H1 (cell line): Measurements from ENCODE around the gene HELZ2. TPM values are rescaled to one million over a fixed set of nuclear protein-coding genes. Genes with fewer than 3 reads are reported as not detected.

Source experiments
- CTCF ChIA-PET: fragments of 300-600 bp; sonication (Branson Sonifier 250); formaldehyde crosslinking; loops from one replicate; lab custom pipeline; 2021; ENCODE audit not compliant: partially characterized antibody; lab: Charles Lee
- POLR2A ChIA-PET: fragments of 300-600 bp; sonication (Branson Sonifier 250); formaldehyde crosslinking; loops from one replicate; lab custom pipeline; 2021; ENCODE audit warnings: inconsistent platforms; ENCODE audit not compliant: partially characterized antibody; lab: Charles Lee
- DNase-seq, 2 experiments: peaks; one replicate each; pipeline versions ENCODE4 v3.0.0 to v3.0.0-alpha.2; 2010 to 2022; ENCODE audit warnings: low spot score in 2 of 2, low read depth in 1 of 2, mixed read lengths in 1 of 2
- FAIRE-seq: peaks from 2 replicates; lab custom pipeline; 2011; peaks lifted over from hg19 to GRCh38; lab: Jason Lieb, UNC
- H2AFZ ChIP-seq: 2 replicates; pipeline ENCODE4 v1.8.1; 2012; ENCODE audit warnings: low read length, inconsistent platforms
- H2AK5ac ChIP-seq: 2 replicates; pipeline ENCODE4 v1.6.1; 2013; ENCODE audit warnings: low read depth, low read length
- H2BK120ac ChIP-seq: replicated peaks from 2 replicates; pipeline ENCODE3; 2013; ENCODE audit warnings: low read depth, low read length, inconsistent platforms
- H2BK12ac ChIP-seq: 2 replicates; pipeline ENCODE4 v1.6.1; 2013; ENCODE audit warnings: low read depth, low read length
- H2BK15ac ChIP-seq: 2 replicates; pipeline ENCODE4 v1.6.1; 2013; ENCODE audit warnings: low read length
- H2BK20ac ChIP-seq: 2 replicates; pipeline ENCODE4 v1.6.1; 2013; ENCODE audit warnings: low read length
- H2BK5ac ChIP-seq: 2 replicates; pipeline ENCODE4 v1.6.1; 2013; ENCODE audit warnings: low read depth, low read length
- H3K14ac ChIP-seq: 2 replicates; pipeline ENCODE4 v1.6.1; 2013; ENCODE audit warnings: inconsistent platforms; ENCODE audit not compliant: insufficient read length
- H3K18ac ChIP-seq: 2 replicates; pipeline ENCODE4 v1.6.1; 2013; ENCODE audit warnings: low read length; ENCODE audit errors: extremely low read depth
- H3K23ac ChIP-seq: 2 replicates; pipeline ENCODE4 v1.6.1; 2013; ENCODE audit warnings: inconsistent platforms; ENCODE audit not compliant: insufficient read length
- H3K23me2 ChIP-seq: 2 replicates; pipeline ENCODE4 v1.6.1; 2013; ENCODE audit warnings: low read depth, low read length
- H3K27ac ChIP-seq: 2 replicates; pipeline ENCODE4 v1.6.1; 2011; ENCODE audit warnings: low read depth, low read length, inconsistent platforms
- H3K27me3 ChIP-seq, 4 experiments: replicated peaks in 1 of 4; 1 replicate in 1 of 4; 2 replicates in 3 of 4; pipeline versions ENCODE4 v1.6.1 to v1.8.1; 2011 to 2013; ENCODE audit warnings: low read length in 3 of 4, mild to moderate bottlenecking in 3 of 4, inconsistent platforms in 2 of 4, mixed read lengths in 2 of 4, moderate library complexity in 1 of 4; ENCODE audit not compliant: control insufficient read depth in 3 of 4, insufficient read depth in 3 of 4; ENCODE audit errors: extremely low read depth in 1 of 4
- H3K36me3 ChIP-seq, 4 experiments: 2 replicates each; pipeline versions ENCODE4 v1.6.1 to v1.8.1; 2011 to 2013; ENCODE audit warnings: mild to moderate bottlenecking in 4 of 4, low read length in 3 of 4, moderate library complexity in 2 of 4, control low read depth in 1 of 4, inconsistent platforms in 1 of 4; ENCODE audit not compliant: insufficient read depth in 4 of 4, control insufficient read depth in 2 of 4
- H3K4ac ChIP-seq: replicated peaks from 2 replicates; pipeline ENCODE3; 2013; ENCODE audit warnings: low read length, low read depth, mixed read lengths, inconsistent platforms; ENCODE audit not compliant: insufficient read length
- H3K4me1 ChIP-seq, 4 experiments: replicated peaks in 1 of 4; 1 replicate in 1 of 4; 2 replicates in 3 of 4; pipeline versions ENCODE4 v1.6.1 to v1.8.1; 2011 to 2013; ENCODE audit warnings: low read length in 3 of 4, inconsistent platforms in 2 of 4, mixed read lengths in 1 of 4; ENCODE audit not compliant: insufficient read depth in 4 of 4, control insufficient read depth in 3 of 4
- H3K4me2 ChIP-seq, 2 experiments: 2 replicates each; pipeline versions ENCODE4 v1.6.1 to v1.8.1; 2011 to 2013; ENCODE audit warnings: low read depth in 2 of 2, low read length in 2 of 2, control low read depth in 1 of 2, inconsistent platforms in 1 of 2, mild to moderate bottlenecking in 1 of 2; ENCODE audit not compliant: insufficient read depth in 1 of 2
- H3K4me3 ChIP-seq, 4 experiments: fragments of 200-600, 300-600 bp in 1 of 4; sonication (generic), shearing (Covaris generic), sonication (Bioruptor Twin) in 1 of 4; 2 replicates each; pipeline versions ENCODE4 v1.5.1 to v1.8.1; 2011 to 2016; ENCODE audit warnings: low read length in 4 of 4, low read depth in 3 of 4, control low read depth in 2 of 4, inconsistent platforms in 2 of 4, mild to moderate bottlenecking in 2 of 4, mixed read lengths in 1 of 4, moderate library complexity in 1 of 4; ENCODE audit not compliant: insufficient read depth in 2 of 4; ENCODE audit errors: extremely low read depth in 1 of 4
- H3K56ac ChIP-seq: replicated peaks from 2 replicates; pipeline ENCODE3; 2013; ENCODE audit warnings: low read depth, mild to moderate bottlenecking, mixed read lengths, low read length, inconsistent platforms; ENCODE audit not compliant: insufficient read length
- H3K79me1 ChIP-seq: 2 replicates; pipeline ENCODE4 v1.6.1; 2013; ENCODE audit warnings: low read depth, low read length, control low read depth
- H3K79me2 ChIP-seq, 2 experiments: 2 replicates each; pipeline versions ENCODE4 v1.6.1 to v1.8.1; 2012 to 2013; ENCODE audit warnings: low read length in 2 of 2, mild to moderate bottlenecking in 2 of 2, inconsistent platforms in 1 of 2; ENCODE audit not compliant: insufficient read depth in 2 of 2, control insufficient read depth in 1 of 2
- H3K9ac ChIP-seq, 4 experiments: replicated peaks in 1 of 4; 1 replicate in 1 of 4; 2 replicates in 3 of 4; pipeline versions ENCODE4 v1.6.1 to v1.8.1; 2011 to 2013; ENCODE audit warnings: low read depth in 3 of 4, low read length in 3 of 4, control low read depth in 2 of 4, mild to moderate bottlenecking in 2 of 4, moderate library complexity in 2 of 4, inconsistent platforms in 1 of 4; ENCODE audit errors: extremely low read depth in 1 of 4
- H3K9me3 ChIP-seq, 2 experiments: 2 replicates each; pipeline versions ENCODE4 v1.6.1 to v1.8.1; 2012 to 2013; ENCODE audit warnings: mild to moderate bottlenecking in 2 of 2, moderate library complexity in 2 of 2, control low read depth in 1 of 2, inconsistent platforms in 1 of 2, low read depth in 1 of 2, low read length in 1 of 2, mixed read lengths in 1 of 2; ENCODE audit not compliant: insufficient read depth in 2 of 2
- H4K20me1 ChIP-seq, 2 experiments: replicated peaks in 1 of 2; 2 replicates each; pipeline versions ENCODE3 to v1.8.1; 2011 to 2013; ENCODE audit warnings: inconsistent platforms in 2 of 2, low read length in 2 of 2, mild to moderate bottlenecking in 1 of 2; ENCODE audit not compliant: insufficient read depth in 2 of 2, control insufficient read depth in 1 of 2
- H4K5ac ChIP-seq: 2 replicates; pipeline ENCODE4 v1.6.1; 2013; ENCODE audit warnings: low read length, low read depth, mixed read lengths, inconsistent platforms; ENCODE audit not compliant: insufficient read length
- H4K8ac ChIP-seq: 2 replicates; pipeline ENCODE4 v1.8.0; 2013; ENCODE audit warnings: mild to moderate bottlenecking, moderate library complexity, low read length, inconsistent platforms; ENCODE audit not compliant: insufficient read depth; ENCODE audit errors: extremely low read depth
- H4K91ac ChIP-seq: replicated peaks from 2 replicates; pipeline ENCODE3; 2013; ENCODE audit warnings: low read length, mixed read lengths, inconsistent platforms; ENCODE audit not compliant: insufficient read length
- CHD2 ChIP-seq: IDR thresholded peaks from 2 replicates; pipeline ENCODE4 v1.6.1; 2012; ENCODE audit warnings: low read length, improper control_type of control experiment
- CTBP2 ChIP-seq: IDR thresholded peaks from 2 replicates; pipeline ENCODE4 v1.7.0; 2011; ENCODE audit warnings: borderline replicate concordance, mild to moderate bottlenecking, moderate library complexity, mixed read lengths, low read length; ENCODE audit not compliant: insufficient read depth, insufficient read length
- FOSL1 ChIP-seq: IDR thresholded peaks from 2 replicates; pipeline ENCODE4 v1.6.1; 2011; ENCODE audit warnings: mild to moderate bottlenecking, low read depth, low read length, moderate library complexity; ENCODE audit not compliant: insufficient read depth
- GTF2F1 ChIP-seq: IDR thresholded peaks from 2 replicates; pipeline ENCODE4 v1.6.1; 2012; ENCODE audit warnings: low read depth, low read length, improper control_type of control experiment, borderline replicate concordance
- NANOG ChIP-seq: IDR thresholded peaks from 2 replicates; pipeline ENCODE4 v1.6.1; 2011; ENCODE audit warnings: low read length, low read depth, mild to moderate bottlenecking, inconsistent platforms; ENCODE audit not compliant: insufficient read depth, poor library complexity, severe bottlenecking
- POLR2A ChIP-seq, 2 experiments: IDR thresholded peaks; 1 replicate in 1 of 2; 2 replicates in 1 of 2; pipeline ENCODE4 v1.6.1; 2011; ENCODE audit warnings: low read depth in 2 of 2, low read length in 2 of 2, mild to moderate bottlenecking in 2 of 2; ENCODE audit errors: control extremely low read depth in 1 of 2
- RAD21 ChIP-seq, 2 experiments: IDR thresholded peaks in 1 of 2; conservative IDR thresholded peaks in 1 of 2; 2 replicates each; pipeline ENCODE4 v1.6.1; 2011; ENCODE audit warnings: low read depth in 2 of 2, low read length in 2 of 2, improper control_type of control experiment in 1 of 2, inconsistent platforms in 1 of 2, mild to moderate bottlenecking in 1 of 2, moderate library complexity in 1 of 2
- WGBS, 2 experiments: shearing (Covaris generic) in 1 of 2; methylation state at CpG; one replicate each; pipeline versions ENCODE4 v1.1.6 to v1.1.7; 2013 to 2015; ENCODE audit warnings: low lambda C conversion rate in 2 of 2, mixed read lengths in 2 of 2, inconsistent platforms in 1 of 2, low coverage in 1 of 2, missing lambda C conversion rate in 1 of 2; ENCODE audit not compliant: insufficient replicate concordance in 2 of 2, insufficient coverage in 1 of 2, insufficient read length in 1 of 2; ENCODE audit errors: extremely low coverage in 1 of 2, missing lambda C conversion rate in 1 of 2; 5-methylcytosine and 5-hydroxymethylcytosine counted together
- polyA plus RNA-seq, 7 experiments: library from polyadenylated mRNA; depleted of rRNA in 3 of 7; stranded (reverse) in 5 of 7; unstranded in 2 of 7; fragments of >200 nt in 5 of 7; fragments of 200-250 nt in 2 of 7; gene quantifications; 1 replicate in 5 of 7; 2 replicates in 1 of 7; 4 replicates in 1 of 7; pipeline versions ENCODE4 v1.2.1 to v1.2.3, GENCODE V29; 2011 to 2013; ENCODE audit warnings: missing spikeins in 2 of 7, mixed read lengths in 2 of 7
- total RNA-seq: library from RNA; stranded (reverse); fragmentation: NEBNext Ultra II Directional; extraction: Animal tissue kit (Norgen Biotek cat#: 25700); gene quantifications from 2 replicates; pipeline ENCODE4 v1.2.1, GENCODE V29; 2021

HELZ2 gene
- total and polyA plus RNA-seq, 2 of the 8 experiments (the other 6 are each of a cell fraction or from before 2014, with no cell fraction given): 7.9 to 17.5 TPM

DNA sequence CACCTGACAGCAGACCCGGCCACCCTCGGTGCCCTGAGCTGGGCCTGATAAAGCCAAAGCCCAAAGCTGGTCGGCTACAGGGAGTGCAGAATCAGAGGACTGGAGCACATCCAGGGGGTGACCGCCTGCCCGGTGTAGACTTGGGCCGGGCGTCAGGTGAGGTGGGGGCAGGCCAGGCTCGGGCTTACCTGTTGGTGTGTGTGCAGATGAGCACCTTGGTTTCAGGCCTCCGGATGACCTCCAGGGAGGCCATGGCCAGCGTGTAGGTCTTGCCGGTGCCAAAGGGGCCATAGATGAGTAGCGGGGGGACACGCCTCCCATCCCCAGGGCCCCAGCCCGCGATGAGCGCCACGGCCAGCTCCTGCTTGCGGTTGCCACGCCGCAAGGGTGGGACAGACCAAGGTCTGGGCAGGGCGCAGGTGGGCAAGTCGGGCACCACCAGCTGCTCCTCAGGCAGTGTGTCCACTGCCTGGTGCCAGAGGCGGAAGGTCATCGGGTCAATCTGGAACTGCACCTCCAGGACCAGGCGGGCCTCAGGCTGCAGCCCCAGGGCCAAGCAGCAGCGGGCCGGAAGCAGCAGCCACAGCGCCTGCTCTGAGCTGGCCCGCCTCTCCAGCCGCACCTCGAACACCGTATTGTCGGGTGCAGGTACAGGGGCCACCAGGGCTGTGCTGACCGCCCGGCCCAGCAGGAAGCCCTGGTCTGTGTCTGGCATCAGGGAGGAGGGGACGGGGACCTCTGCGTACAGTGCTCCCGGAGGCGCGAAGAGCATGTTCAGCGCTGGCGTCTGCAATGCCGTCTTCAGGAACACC is 5.7 kb downstream of the HELZ2 start:
- H3K79me1 ChIP-seq: no peaks in the 10 kb centered on the region
- H4K5ac ChIP-seq: no peak overlapping the region
- H2BK5ac ChIP-seq: no peak overlapping the region
- no peak overlapping the region for H3K18ac ChIP-seq
- H4K8ac ChIP-seq: peak overlapping the region; percentile 51
- H2BK20ac ChIP-seq: no peak overlapping the region
- no peaks in the 10 kb centered on the region; a peak in 1 of 7 replicates for H3K27me3 ChIP-seq
- no peak overlapping the region for H2BK15ac ChIP-seq
- no peak overlapping the region for H2AFZ ChIP-seq
- H3K79me2 ChIP-seq: no peaks in the 10 kb centered on the region
- no peaks in the 10 kb centered on the region; a peak in 1 of 8 replicates for H3K36me3 ChIP-seq
- H2BK12ac ChIP-seq: no peak overlapping the region
- DNase-seq (no peak), FAIRE-seq (no peak)
- CTCF ChIA-PET: interaction anchor here (2.6 kb wide), 1 partner anchor 30 kb away, joined by 8 read pairs; no protein-coding TSS in a partner anchor
- H3K23ac ChIP-seq: no peak overlapping the region
- 93% methylated on average over 25 of the region's 43 CpGs; no CpG with 5 or more reads in 1 of the 2 experiments for WGBS, 2 experiments
- peaks cover 0 to 3% of the 10 kb centered on the region in 2 experiments for H4K20me1 ChIP-seq
- H2BK120ac ChIP-seq: no peak overlapping the region
- H3K4me2 ChIP-seq: no peak overlapping the region
- no peak overlapping the region for H3K27ac ChIP-seq
- no peak overlapping the region for H3K4me3 ChIP-seq
- H3K23me2 ChIP-seq: no peaks in the 10 kb centered on the region
- H3K9ac ChIP-seq: no peak overlapping the region
- H3K9me3 ChIP-seq: no peaks in the 10 kb centered on the region
- no peak overlapping the region for H3K14ac ChIP-seq
- POLR2A ChIA-PET: interaction anchor here (0.6 to 1.6 kb wide), 3 partner anchors 12 to 174 kb away, joined by 3 to 5 read pairs (median 4); no protein-coding TSS in a partner anchor
- TF ChIP-seq CTBP2 (no peak), CHD2 (no peak), GTF2F1 (no peak), NANOG (no peak), POLR2A (IDR thresholded peaks at IDR 0.05; ENCODE audit: control extremely low read depth in 1 of 2, low read depth in 2 of 2, low read length in 2 of 2) (no peak), FOSL1 (no peak), RAD21 (IDR thresholded peaks at IDR 0.05 in 1 of 2, conservative IDR thresholded peaks at IDR 0.05 in 1 of 2; ENCODE audit: low read depth in 2 of 2, low read length in 2 of 2) (no peak)
- no peak overlapping the region for H4K91ac ChIP-seq
- H3K4ac ChIP-seq: no peak overlapping the region
- no peak overlapping the region for H3K56ac ChIP-seq
- H3K4me1 ChIP-seq: peaks cover 0 to 3% (median 1%) of the 10 kb centered on the region in 4 experiments; a peak in 3 of 7 replicates
- H2AK5ac ChIP-seq: no peak overlapping the region
